IPS DF 4.7 (cell line): ENCODE measurements around the gene TMEM44.

Source experiments
- DNase-seq: peaks from one replicate; pipeline ENCODE4 v3.0.0-alpha.2; 2013; ENCODE audit warnings: low spot score; ENCODE audit errors: extremely low read depth

TMEM44 gene

GRCh38 chr3:194579091-194579606 lies 54.1 kb downstream of the TMEM44 start:
- no peak for DNase-seq

DNA sequence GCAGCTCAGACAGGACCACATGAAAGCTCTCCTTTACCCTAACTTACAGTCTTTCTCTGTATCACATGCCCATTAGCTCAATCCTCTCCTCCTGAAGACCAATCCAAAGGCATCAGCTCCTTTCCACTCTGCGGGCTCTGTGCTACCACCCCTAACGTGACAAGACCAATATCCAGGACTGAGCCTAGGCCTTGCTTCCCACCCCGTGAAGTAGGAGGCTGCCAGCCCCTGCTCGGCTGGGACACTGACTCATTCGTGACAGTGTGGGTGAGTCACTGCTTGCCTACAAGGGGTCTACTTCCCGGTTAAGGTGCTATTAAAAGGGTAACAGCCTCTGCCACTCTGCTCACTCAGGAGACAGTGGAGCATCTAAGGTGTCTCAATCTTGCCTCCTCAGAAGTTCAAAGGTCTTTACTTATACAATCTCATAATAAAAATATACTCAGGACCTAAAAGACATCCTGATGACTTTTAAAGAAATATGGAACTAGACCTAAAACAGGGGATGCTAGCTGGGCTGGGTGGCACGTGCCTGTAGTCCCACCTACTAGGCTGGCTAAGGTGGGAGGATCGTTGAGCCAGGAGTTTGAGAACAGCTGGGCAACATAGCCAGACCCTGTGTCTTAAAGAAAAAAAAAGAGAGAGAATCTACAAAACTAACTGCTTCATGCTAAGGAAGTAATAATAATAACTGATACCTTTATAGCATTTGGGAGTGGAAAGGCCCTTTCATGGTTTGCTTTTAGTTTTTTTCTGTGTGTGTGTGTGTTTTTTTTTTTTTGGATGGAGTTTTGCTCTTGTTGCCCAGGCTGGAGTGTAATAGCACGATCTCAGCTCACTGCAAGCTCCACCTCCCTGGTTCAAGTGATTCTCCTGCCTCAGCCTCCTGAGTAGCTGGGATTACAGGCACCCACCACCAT lies 55.0 kb downstream of the TMEM44 start:
- DNase-seq, result no peak

- no peak for DNase-seq
Measured at GRCh38 chr3:194575484-194576210, 57.6 kb downstream of the TMEM44 start.

DNA sequence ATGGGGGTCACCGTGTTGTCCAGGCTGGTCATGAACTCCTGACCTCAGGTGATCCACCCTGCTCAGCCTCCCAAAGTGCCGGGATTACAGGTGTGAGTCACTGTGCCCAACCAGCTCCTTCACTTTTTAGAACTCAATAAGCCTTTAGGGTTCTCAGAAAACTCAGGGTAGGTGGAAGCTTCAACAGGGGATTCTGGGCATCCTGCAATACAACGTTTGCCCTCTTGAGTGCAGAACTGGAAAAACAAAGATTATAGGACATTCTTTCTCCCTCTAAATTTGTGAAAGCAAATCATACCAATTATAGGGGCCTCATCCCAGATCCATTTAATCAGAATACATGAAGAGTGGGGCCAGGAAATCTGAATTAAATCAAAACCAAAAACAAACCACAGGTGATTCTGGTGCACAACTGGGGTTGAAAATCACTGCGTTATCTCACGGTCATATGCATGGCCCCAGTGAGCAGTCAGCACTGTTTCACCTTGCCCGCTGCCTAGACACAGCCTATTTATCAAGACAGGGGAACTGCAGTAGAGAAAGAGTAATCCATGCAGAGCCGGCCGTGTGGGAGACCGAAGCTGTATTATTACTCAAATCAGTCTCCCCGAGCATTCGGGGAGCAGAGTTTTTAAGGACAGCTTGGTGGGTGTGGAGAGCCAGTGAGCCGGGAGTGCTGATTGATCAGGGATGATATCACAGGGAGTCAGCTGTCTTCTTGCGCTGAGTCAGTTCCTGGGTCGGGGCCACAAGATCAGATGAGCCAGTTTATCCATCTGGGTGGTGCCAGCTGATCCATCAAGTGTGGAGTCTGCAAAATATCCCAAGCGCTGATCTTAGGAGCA lies 58.4 kb downstream of the TMEM44 start:
- no peak for DNase-seq

DNA sequence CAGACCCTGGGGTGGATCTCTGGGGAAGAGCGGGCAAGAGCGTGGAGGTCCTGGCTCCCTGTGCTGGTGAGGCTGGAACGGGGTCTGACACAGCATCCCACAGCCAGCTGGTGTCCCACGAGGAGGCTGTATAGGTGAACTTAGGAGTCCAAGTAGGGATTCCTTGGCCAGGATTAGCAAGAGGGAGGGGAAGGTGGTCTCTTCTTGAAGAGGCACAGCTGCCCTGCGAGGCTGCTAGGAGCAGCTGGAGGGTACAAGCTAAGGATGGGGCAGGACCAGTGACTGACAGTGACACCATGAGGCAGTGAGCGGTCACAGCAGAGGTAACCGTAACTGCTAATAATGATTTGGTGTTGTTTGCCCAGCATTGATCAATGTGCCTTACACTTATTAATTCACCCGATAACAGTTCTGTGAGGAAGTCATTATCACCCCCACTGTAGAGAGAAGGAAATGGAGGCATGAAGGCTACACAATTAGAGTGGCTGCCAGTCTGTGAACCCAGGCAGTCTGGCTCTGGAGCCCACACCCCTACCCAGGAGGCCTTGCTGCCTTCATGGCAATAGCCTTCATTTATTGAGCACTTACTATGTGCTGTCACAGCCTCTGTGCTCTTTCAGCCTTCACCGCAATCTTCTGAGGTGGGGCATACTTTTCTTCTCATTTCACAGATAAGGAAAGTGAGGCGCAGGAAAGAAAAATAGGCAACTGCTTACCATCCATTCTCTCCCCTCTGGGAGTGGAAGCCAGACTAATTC lies 59.4 kb downstream of the TMEM44 start:
- DNase-seq, result peak; percentile 14

- no peak for DNase-seq
Measured at GRCh38 chr3:194572944-194573491, 60.2 kb downstream of the TMEM44 start.

DNA sequence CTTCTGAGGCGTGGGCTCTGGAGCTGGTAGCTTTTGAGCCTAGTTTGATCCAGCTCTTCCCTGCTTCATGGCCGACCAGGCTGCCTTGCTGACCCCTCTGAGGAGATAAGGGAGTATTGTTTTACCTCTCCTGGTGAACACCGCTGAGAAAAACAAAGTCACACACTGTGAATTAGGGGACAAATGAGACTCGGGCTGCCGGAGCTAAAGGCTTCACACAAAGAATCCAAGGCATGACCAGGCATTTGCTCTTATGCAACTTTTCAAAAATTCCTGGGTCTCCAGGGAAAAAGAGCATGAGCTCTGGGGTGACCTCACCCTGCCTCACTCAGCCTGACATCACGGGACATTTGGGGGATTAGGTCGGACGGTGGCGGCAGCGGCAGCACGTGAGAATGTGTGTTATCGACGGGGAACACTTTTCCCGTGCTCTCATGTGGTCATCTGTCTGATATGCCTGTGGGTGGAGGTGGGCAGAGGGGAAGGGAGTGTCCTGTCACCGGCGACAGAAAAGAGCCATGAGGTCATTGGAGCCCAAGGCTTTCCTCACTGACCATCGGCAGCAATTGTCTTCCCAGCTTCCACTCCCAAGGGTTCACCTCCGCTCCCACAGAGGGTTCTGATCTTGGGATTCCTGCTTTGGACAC lies 61.0 kb downstream of the TMEM44 start:
- DNase-seq, result no peak

GRCh38 chr3:194571491-194572142 lies 61.6 kb downstream of the TMEM44 start:
- DNase-seq, result no peak

DNA sequence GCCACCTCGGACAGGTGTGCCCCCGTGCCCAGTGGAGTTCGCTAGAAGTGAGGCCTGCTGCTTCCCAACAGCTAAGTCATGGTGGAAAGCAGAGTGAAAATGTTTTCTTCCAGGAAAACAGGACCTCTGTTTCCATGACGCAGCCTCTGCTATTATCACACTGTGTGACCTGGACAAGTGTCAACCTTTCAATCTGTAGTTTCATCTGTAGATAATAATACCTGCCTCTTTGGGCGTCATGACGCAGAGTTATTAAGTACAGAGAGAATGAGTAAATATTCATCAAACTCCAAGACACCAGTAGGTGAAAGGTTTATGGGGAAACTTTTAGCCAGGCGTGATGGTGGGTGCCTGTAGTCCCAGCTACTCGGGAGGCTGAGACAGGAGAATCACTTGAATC lies 62.3 kb downstream of the TMEM44 start:
- DNase-seq, result no peak

- DNase-seq, result no peak
Measured at GRCh38 chr3:194570235-194570634, 63.0 kb downstream of the TMEM44 start.

DNA sequence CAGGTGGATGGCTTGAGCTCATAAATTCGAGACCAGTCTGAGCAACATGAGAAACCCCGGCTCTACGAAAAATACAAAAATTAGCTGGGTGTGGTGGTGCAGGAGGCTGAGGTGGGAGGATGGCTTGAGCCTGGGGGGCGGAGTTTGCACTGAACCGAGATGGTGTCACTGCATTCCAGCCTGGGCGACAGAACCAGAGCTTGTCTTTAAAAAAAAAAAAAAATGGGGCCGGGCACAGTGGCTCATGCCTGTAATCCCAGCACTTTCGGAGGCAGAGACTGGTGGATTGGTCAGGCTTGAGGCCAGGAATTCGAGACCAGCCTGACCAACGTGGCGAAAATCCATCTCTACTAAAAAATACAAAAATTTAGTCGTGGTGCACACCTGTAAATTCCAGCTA lies 64.0 kb downstream of the TMEM44 start:
- no peak for DNase-seq

- DNase-seq, result no peak
Measured at GRCh38 chr3:194565597-194566190, 67.5 kb downstream of the TMEM44 start.

DNA sequence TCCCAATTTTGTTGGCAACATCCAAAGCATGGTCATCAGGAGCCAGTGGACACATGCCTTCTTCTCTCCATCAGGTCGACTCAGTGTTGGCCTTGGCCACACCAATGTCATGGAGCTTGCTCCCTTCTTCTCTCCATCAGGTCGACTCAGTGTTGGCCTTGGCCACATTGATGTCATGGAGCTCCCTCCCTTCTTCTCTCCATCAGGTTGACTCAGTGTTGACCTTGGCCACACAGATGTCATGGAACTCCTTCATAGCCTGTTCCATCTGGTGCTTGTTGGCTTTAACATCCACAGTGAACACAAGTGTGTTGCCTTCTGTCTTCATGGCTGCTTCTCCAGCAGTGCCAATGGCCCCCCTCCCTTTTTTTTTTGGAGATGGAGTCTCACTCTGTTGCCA lies 70.2 kb downstream of the TMEM44 start:
- no peak for DNase-seq

GRCh38 chr3:194561306-194561974 lies 71.8 kb downstream of the TMEM44 start:
- DNase-seq, result no peak

DNA sequence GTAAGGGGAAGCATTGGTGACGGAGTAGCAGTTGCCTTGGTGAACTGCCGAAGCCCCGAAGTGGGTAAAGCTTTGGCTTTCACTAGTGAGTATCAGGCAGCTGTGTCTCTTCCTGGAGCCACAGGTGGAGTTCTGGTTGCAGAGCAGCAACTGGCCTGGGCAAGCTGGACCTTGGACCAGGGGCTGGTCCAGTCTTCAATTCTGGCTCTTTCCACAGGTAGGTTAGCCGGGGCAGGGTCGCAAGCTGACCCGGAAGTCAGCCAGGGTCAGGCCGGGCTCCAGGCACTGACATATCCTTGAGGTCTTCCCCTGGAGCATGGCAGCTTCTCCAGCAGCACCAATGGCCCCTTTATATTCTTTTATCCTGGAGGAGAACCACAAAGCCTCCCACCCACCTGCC lies 73.2 kb downstream of the TMEM44 start:
- DNase-seq, result no peak

- no peak for DNase-seq
Measured at GRCh38 chr3:194559530-194559929, 73.7 kb downstream of the TMEM44 start.

DNA sequence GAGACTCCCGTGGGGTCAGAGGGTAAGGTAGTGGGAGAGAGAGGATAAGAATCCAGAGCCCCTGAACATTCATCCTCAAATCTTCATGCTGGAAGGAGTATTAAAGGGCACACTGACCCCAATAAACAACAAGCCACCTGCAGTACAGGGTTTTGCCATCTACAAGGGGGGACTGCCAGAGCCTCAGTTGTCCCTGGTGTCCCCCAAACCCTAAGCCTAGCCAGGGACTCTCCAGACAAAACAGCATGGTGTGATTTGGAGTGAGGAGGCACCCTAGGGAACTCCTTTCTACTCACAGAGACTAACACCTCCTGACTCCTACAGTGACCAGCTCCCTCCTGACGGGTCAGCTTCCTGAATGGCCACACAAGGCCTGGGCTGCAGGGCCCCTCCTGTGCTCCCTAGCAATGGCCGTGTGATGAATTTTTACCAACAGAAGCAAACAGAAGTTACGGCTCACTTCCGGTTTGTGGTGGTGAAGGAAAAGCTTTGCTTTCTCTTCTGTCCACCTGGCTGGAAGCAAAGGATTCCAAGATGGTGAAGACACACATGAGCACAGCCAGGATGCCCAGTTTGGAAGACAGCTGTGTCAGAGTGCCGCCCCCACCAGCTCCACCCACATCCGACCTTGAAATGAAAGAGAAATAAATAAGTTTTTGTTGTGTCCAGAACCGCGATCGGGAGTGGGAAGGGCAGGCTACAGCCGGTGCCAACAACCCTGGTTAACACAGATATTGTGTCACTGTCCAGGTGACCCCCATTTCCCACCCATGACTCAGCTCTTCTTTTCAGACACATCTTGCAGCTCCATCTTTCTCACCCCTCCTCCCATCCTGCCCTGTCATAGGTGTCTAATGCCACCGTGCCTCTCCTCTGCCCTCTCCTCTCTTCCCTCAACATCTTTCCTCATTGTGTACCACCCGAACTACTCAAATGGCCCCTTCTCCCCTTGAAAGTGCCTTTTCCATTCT lies 76.8 kb downstream of the TMEM44 start:
- DNase-seq, result no peak
